ENCODE measurements around the gene TMEM156.
A peak's percentile ranks its signal among the peaks of the same experiment; 100 is the strongest.
"Not testable (repeated sequence)": the region's sequence is repeated elsewhere in the genome, so short reads cannot be mapped to it uniquely, and the experiment has no call there.

Gene TMEM156

DNA sequence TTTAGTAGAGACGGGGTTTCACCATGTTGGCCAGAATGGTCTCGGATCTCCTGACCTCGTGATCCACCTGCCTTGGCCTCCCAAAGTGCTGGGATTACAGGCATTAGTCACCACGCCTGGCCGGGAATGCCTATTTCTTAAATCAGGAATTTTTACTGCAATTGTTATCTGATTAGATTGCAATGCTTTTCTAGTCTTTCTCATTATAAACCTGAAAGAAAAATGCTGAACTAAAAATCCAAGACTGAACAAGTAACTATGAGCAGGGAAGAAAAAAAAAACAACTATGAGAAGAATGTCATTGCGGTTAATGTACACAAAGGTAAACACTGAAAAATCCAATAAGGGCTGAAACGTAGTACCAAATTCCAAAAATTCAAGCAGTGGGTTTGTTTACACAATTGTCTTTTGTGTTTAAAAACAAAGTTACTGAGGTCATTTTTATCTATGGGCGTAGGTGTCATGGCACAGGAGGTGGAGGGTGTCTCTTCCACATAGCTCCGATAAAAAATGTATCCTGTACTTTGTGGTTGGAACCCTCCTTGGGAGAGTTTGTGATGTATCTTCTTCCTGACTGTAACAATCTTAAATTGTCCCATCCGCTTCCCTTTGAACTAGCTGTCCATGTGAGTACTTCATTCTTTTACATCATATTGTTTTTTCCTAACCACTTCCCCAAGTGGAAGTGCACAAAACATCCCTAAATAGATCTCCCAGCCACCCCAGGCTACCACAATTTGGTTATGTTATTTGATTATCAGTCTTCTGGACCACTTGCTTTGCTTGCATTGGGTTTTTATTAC lies 11.1 kb upstream of the TMEM156 start:
- DNase-seq = peak; percentile 45 to 79 (median 61)

- DNase-seq = peak; percentile 28 to 71 (median 64)
Measured at GRCh38 chr4:39042366-39042765, 10.2 kb upstream of the TMEM156 start.

DNA sequence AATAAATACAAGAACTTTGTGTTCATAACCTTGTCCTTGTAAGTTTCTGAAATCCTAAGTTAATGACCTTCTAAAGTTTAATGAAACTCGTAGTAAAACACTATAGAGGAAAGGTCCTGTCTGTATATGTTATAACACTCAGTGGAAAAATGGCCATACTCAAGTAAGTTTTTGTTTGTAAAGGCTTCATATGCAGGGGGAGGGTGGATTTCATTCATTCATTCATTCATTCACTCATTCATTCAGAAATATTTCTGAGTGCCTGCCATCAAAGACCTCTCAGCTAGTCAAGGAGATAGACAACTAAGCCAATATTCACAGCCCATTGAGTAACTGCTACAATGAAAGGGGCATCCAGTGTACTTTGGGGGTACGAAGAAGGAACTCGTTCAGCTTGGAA lies 6.9 kb upstream of the TMEM156 start:
- DNase-seq = no peak

- DNase-seq = no peak
Measured at GRCh38 chr4:39037941-39038340, 5.7 kb upstream of the TMEM156 start.

DNA sequence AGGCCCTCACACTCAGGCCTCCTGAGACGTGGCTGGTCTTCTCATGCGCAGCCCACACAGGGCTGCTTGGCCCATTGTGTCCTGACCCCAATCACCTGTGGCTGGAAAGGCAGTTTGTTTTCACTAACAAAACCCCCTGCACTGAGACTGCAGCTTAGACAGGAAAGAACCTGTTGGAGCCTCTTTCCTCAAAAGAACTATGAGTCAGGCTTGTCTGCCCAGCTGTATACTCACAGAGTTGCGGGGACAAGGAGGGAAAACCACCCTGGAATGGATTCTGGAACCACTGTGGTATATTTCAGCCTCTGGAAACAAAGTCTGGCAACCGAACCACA lies 5.2 kb upstream of the TMEM156 start:
- DNase-seq = no peak

- DNase-seq = no peak
Measured at GRCh38 chr4:39036172-39036571, 4.0 kb upstream of the TMEM156 start.

GRCh38 chr4:39031590-39032020 lies 604 bp downstream of the TMEM156 start:
- DNase-seq = not testable (repeated sequence)

GRCh38 chr4:39030725-39031124 lies 1.5 kb downstream of the TMEM156 start:
- DNase-seq = no peak

- no peak for DNase-seq
Measured at GRCh38 chr4:39029752-39030694, 2.2 kb downstream of the TMEM156 start.

DNA sequence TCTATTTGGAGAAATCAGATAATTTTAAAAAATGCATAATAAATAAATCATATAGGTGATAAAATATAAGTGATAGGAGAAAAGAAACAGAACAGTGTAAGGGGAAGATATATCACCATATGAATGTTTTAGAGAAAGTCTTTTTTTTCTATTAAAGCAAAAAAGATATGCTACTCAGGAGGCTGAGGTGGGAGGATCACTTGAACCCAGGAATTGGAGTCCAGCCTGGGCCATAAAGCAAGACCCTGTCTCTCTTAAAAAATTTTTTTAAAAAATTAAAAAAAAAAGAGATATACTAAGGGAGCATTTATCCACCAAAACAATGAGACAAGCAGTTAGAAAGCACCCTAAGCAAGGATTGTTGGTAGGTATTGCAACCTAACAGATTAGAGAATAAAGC lies 6.1 kb downstream of the TMEM156 start:
- DNase-seq = no peak

GRCh38 chr4:39025552-39026085 lies 6.6 kb downstream of the TMEM156 start:
- DNase-seq = peak in 2 of 4 experiments; percentile 34 to 52

GRCh38 chr4:39024311-39024865 lies 7.8 kb downstream of the TMEM156 start:
- no peak for DNase-seq

- DNase-seq = no peak
Measured at GRCh38 chr4:39023059-39023458, 9.2 kb downstream of the TMEM156 start.

DNA sequence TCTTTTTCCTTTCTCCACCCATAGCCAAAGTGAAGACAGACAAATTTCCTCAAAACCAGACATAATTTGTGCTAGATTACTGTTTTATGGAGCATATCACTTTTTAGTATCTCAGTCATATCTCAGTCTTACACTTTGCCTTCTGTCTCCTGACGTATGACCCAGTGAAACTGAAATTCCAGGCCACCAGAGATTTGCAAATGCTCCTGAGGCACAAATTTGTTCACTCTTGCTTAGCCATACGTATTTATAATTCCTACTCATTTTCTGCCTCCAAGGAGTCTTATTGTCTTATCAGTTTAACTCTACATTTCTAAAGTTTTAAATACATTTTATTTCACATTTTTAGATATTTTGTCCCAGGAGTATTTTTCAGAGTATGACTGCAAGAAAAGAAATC lies 10.0 kb downstream of the TMEM156 start:
- no peak for DNase-seq

DNA sequence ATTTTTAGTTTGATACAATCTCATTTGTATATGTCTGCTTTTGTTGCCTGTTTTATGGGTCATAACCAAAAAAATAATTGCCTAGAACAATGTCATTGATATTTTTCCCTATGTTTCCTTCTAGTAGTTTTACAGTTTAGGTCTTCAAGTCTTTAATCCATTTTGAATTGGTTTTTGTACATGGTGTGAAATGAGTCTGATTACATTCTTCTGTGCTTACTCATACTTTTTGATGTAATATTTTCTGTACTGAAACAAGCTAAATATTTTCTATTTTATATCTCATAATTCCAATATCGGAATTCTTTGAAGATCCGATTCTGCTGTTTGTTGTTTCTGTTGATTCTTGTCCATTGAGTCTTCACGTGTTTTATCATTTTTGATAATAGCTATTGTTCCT lies 10.6 kb downstream of the TMEM156 start:
- no peak for DNase-seq

DNA sequence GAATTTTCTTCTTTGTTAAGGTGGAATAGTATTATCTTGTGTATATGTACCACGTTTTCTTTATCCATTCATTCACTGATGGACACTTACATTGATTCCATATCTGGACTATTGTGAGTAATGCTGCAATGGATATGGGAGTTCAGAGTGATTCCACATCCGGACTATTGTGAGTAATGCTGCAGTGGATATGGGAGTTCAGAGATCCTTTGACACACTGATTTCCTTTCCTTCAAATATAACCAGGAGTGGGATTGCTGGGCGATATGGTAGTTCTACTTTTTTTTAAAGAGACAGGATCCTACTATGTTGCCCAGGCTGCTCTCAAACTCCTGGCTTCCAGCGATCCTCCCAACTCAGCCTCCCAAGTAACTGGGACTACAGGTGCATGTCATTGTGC lies 12.1 kb downstream of the TMEM156 start:
- DNase-seq = no peak

- DNase-seq = no peak
Measured at GRCh38 chr4:39014028-39014427, 18.2 kb downstream of the TMEM156 start.

- no peak for DNase-seq
Measured at GRCh38 chr4:39004758-39005157, 27.5 kb downstream of the TMEM156 start.

GRCh38 chr4:39002058-39002457 lies 30.2 kb downstream of the TMEM156 start:
- not testable (repeated sequence) for DNase-seq

- no peak for DNase-seq
Measured at GRCh38 chr4:38995660-38996005, 36.6 kb downstream of the TMEM156 start.

DNA sequence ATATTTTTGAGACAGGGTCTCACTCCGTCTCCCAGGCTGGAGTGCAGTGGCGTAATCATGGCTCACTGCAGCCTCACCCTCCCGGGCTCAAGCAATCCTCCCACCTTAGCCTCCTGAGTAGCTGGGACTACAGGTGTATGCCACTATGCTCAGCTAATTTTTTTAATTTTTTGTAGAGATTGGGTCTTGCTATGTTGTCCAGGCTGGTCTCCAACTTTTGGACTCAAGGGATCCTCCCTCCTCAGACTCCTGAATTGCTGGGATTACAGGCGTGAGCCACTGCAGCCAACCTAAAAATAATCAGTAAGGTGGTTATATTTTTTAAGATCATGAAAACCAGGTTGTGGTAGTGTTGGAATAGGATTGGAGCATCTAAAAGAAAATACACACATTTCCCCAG lies 38.1 kb downstream of the TMEM156 start:
- no peak for DNase-seq

GRCh38 chr4:38993683-38994082 lies 38.5 kb downstream of the TMEM156 start:
- DNase-seq = no peak

GRCh38 chr4:38990241-38990640 lies 42.0 kb downstream of the TMEM156 start:
- no peak for DNase-seq
